ENCODE data around the gene FAM83E.

- TF ChIP-seq CTCF (IDR thresholded peaks at IDR 0.05) = no peak
- TF ChIP-seq POLR2A (IDR thresholded peaks at IDR 0.05) = no peak
- no peak for TF ChIP-seq POLR2AphosphoS5 (IDR thresholded peaks at IDR 0.05; ENCODE audit: insufficient read depth in 1 of 2, low read depth in 1 of 2)
Observed at GRCh38 chr19:48629297-48629598, 14.4 kb upstream of the FAM83E start.
